HG03565 (cell line): ENCODE data around the gene GRM7.

ENCODE experiments used
- ATAC-seq: cut with Tn5 transposase; IDR thresholded peaks from one replicate; pipeline ENCODE4 v1.9.1; 2021; ENCODE audit warnings: mild to moderate bottlenecking, moderate library complexity; ENCODE audit not compliant: unreplicated experiment

Gene GRM7

GRCh38 chr3:7696320-7696719 lies 835.4 kb downstream of the GRM7 start:
- no peak for ATAC-seq

GRCh38 chr3:7697548-7697947 lies 836.6 kb downstream of the GRM7 start:
- ATAC-seq = no peak

GRCh38 chr3:7700539-7700938 lies 839.6 kb downstream of the GRM7 start:
- ATAC-seq = no peak

- no peak for ATAC-seq
Observed at GRCh38 chr3:7700977-7701376, 840.1 kb downstream of the GRM7 start.

- ATAC-seq = no peak
Observed at GRCh38 chr3:7707187-7707586, 846.3 kb downstream of the GRM7 start.

- ATAC-seq = no peak
Observed at GRCh38 chr3:7709376-7710082, 848.6 kb downstream of the GRM7 start.

GRCh38 chr3:7710284-7710683 lies 849.4 kb downstream of the GRM7 start:
- no peak for ATAC-seq

- no peak for ATAC-seq
Observed at GRCh38 chr3:7713724-7714123, 852.8 kb downstream of the GRM7 start.

- ATAC-seq = no peak
Observed at GRCh38 chr3:7720649-7721297, 859.9 kb downstream of the GRM7 start.

GRCh38 chr3:7721869-7722268 lies 861.0 kb downstream of the GRM7 start:
- no peak for ATAC-seq

- no peak for ATAC-seq
Observed at GRCh38 chr3:7728566-7729519, 867.9 kb downstream of the GRM7 start.

- ATAC-seq = no peak
Observed at GRCh38 chr3:7733933-7734332, 873.0 kb downstream of the GRM7 start.

GRCh38 chr3:7734456-7734855 lies 873.5 kb downstream of the GRM7 start:
- no peak for ATAC-seq

- no peak for ATAC-seq
Observed at GRCh38 chr3:7737263-7737662, 876.3 kb downstream of the GRM7 start.

GRCh38 chr3:7739754-7740153 lies 878.8 kb downstream of the GRM7 start:
- ATAC-seq = no peak

- ATAC-seq = no peak
Observed at GRCh38 chr3:7740458-7740857, 879.5 kb downstream of the GRM7 start.

GRCh38 chr3:7744850-7745249 lies 883.9 kb downstream of the GRM7 start:
- no peak for ATAC-seq

- ATAC-seq = no peak
Observed at GRCh38 chr3:7745711-7746110, 884.8 kb downstream of the GRM7 start.

GRCh38 chr3:7749931-7750695 lies 889.2 kb downstream of the GRM7 start:
- ATAC-seq = no peak

- ATAC-seq = no peak
Observed at GRCh38 chr3:7752005-7752404, 891.1 kb downstream of the GRM7 start.
